H1 (cell line): ENCODE measurements around the gene C3orf18. TPM values are rescaled to one million over a fixed set of nuclear protein-coding genes. Genes with fewer than 3 reads are reported as not detected.

ENCODE experiments used
- EZH2 ChIP-seq: fragments of 200-600 bp; sonication (generic); IDR thresholded peaks from 2 replicates; pipeline ENCODE4 v1.7.1; 2012; ENCODE audit warnings: low read depth, mild to moderate bottlenecking, moderate library complexity, low read length, inconsistent platforms; ENCODE audit not compliant: severe bottlenecking
- MAFK ChIP-seq: IDR thresholded peaks from 2 replicates; pipeline ENCODE4 v1.6.1; 2012; ENCODE audit warnings: low read depth, mild to moderate bottlenecking, improper control_type of control experiment, low read length
- PHF8 ChIP-seq: fragments of 200-600 bp; sonication (generic); conservative IDR thresholded peaks from 2 replicates; pipeline ENCODE4 v1.7.1; 2012; ENCODE audit warnings: low read depth, mild to moderate bottlenecking, inconsistent platforms, low read length, moderate library complexity
- POLR2A ChIP-seq, 2 experiments: IDR thresholded peaks; 1 replicate in 1 of 2; 2 replicates in 1 of 2; pipeline ENCODE4 v1.6.1; 2011; ENCODE audit warnings: low read depth in 2 of 2, low read length in 2 of 2, mild to moderate bottlenecking in 2 of 2; ENCODE audit errors: control extremely low read depth in 1 of 2
- POU5F1 ChIP-seq: IDR thresholded peaks from 2 replicates; pipeline ENCODE4 v1.6.1; 2011; ENCODE audit warnings: low read depth, mild to moderate bottlenecking, low read length, moderate library complexity
- RAD21 ChIP-seq, 2 experiments: IDR thresholded peaks in 1 of 2; conservative IDR thresholded peaks in 1 of 2; 2 replicates each; pipeline ENCODE4 v1.6.1; 2011; ENCODE audit warnings: low read depth in 2 of 2, low read length in 2 of 2, improper control_type of control experiment in 1 of 2, inconsistent platforms in 1 of 2, mild to moderate bottlenecking in 1 of 2, moderate library complexity in 1 of 2
- SAP30 ChIP-seq: fragments of 300-600 bp; sonication (generic); IDR thresholded peaks from 2 replicates; pipeline ENCODE4 v1.7.1; 2012; ENCODE audit warnings: low read length, moderate library complexity, mild to moderate bottlenecking, inconsistent platforms; ENCODE audit not compliant: insufficient read depth, insufficient replicate concordance
- SIX5 ChIP-seq: IDR thresholded peaks from 2 replicates; pipeline ENCODE4 v1.6.1; 2011; ENCODE audit warnings: mild to moderate bottlenecking, low read depth, low read length
- SP4 ChIP-seq: IDR thresholded peaks from 2 replicates; pipeline ENCODE4 v1.6.1; 2012; ENCODE audit warnings: low read length, inconsistent platforms
- ZNF274 ChIP-seq: IDR thresholded peaks from 2 replicates; pipeline ENCODE4 v1.7.0; 2012; ENCODE audit warnings: low read length, borderline replicate concordance; ENCODE audit errors: extremely low read depth
- polyA plus RNA-seq, 7 experiments: library from polyadenylated mRNA; depleted of rRNA in 3 of 7; stranded (reverse) in 5 of 7; unstranded in 2 of 7; fragments of >200 nt in 5 of 7; fragments of 200-250 nt in 2 of 7; gene quantifications; 1 replicate in 5 of 7; 2 replicates in 1 of 7; 4 replicates in 1 of 7; pipeline versions ENCODE4 v1.2.1 to v1.2.3, GENCODE V29; 2011 to 2013; ENCODE audit warnings: missing spikeins in 2 of 7, mixed read lengths in 2 of 7
- total RNA-seq: library from RNA; stranded (reverse); fragmentation: NEBNext Ultra II Directional; extraction: Animal tissue kit (Norgen Biotek cat#: 25700); gene quantifications from 2 replicates; pipeline ENCODE4 v1.2.1, GENCODE V29; 2021
- TF ChIP-seq, protein P1 (sequence below): fragments of 300-600 bp; sonication (generic); IDR thresholded peaks from 2 replicates; pipeline ENCODE4 v1.7.1; 2012; ENCODE audit warnings: low read length, moderate library complexity, mild to moderate bottlenecking, inconsistent platforms; ENCODE audit not compliant: insufficient replicate concordance

C3orf18 gene
- total and polyA plus RNA-seq, 2 of the 8 experiments (the other 6 are each of a cell fraction or from before 2014, with no cell fraction given) = 7.5 to 15.0 TPM

DNA sequence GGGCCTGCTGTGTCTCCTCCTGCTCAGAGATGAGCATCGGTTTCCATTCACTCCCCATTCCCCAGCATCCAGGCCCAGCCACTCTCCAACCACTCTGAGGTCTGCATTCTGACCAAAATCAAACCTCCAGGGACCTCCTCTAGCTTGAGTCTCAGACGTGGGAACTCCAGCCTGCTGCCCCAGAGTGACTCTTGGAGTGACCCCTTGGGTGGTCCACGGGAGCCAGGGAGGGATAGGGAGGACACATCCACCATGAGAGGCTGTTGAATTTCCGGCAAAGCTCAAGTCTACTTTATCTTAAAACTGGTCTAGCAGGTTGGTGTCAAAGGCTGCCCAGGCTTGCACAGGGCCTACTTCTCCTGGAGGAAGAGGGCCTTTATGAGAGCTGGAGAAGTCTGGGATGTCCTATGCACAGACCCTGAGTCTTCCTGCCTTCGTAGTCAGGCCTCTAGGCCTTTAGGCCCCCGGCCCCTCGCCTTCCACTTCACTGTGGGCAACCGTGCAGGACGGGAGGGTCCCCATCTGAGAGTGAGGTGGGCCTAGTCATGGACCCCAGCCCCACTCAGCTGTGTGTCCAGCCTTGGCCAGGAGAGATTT, 35.1 kb upstream of the C3orf18 start (continued):
- TF ChIP-seq, protein P1, sequence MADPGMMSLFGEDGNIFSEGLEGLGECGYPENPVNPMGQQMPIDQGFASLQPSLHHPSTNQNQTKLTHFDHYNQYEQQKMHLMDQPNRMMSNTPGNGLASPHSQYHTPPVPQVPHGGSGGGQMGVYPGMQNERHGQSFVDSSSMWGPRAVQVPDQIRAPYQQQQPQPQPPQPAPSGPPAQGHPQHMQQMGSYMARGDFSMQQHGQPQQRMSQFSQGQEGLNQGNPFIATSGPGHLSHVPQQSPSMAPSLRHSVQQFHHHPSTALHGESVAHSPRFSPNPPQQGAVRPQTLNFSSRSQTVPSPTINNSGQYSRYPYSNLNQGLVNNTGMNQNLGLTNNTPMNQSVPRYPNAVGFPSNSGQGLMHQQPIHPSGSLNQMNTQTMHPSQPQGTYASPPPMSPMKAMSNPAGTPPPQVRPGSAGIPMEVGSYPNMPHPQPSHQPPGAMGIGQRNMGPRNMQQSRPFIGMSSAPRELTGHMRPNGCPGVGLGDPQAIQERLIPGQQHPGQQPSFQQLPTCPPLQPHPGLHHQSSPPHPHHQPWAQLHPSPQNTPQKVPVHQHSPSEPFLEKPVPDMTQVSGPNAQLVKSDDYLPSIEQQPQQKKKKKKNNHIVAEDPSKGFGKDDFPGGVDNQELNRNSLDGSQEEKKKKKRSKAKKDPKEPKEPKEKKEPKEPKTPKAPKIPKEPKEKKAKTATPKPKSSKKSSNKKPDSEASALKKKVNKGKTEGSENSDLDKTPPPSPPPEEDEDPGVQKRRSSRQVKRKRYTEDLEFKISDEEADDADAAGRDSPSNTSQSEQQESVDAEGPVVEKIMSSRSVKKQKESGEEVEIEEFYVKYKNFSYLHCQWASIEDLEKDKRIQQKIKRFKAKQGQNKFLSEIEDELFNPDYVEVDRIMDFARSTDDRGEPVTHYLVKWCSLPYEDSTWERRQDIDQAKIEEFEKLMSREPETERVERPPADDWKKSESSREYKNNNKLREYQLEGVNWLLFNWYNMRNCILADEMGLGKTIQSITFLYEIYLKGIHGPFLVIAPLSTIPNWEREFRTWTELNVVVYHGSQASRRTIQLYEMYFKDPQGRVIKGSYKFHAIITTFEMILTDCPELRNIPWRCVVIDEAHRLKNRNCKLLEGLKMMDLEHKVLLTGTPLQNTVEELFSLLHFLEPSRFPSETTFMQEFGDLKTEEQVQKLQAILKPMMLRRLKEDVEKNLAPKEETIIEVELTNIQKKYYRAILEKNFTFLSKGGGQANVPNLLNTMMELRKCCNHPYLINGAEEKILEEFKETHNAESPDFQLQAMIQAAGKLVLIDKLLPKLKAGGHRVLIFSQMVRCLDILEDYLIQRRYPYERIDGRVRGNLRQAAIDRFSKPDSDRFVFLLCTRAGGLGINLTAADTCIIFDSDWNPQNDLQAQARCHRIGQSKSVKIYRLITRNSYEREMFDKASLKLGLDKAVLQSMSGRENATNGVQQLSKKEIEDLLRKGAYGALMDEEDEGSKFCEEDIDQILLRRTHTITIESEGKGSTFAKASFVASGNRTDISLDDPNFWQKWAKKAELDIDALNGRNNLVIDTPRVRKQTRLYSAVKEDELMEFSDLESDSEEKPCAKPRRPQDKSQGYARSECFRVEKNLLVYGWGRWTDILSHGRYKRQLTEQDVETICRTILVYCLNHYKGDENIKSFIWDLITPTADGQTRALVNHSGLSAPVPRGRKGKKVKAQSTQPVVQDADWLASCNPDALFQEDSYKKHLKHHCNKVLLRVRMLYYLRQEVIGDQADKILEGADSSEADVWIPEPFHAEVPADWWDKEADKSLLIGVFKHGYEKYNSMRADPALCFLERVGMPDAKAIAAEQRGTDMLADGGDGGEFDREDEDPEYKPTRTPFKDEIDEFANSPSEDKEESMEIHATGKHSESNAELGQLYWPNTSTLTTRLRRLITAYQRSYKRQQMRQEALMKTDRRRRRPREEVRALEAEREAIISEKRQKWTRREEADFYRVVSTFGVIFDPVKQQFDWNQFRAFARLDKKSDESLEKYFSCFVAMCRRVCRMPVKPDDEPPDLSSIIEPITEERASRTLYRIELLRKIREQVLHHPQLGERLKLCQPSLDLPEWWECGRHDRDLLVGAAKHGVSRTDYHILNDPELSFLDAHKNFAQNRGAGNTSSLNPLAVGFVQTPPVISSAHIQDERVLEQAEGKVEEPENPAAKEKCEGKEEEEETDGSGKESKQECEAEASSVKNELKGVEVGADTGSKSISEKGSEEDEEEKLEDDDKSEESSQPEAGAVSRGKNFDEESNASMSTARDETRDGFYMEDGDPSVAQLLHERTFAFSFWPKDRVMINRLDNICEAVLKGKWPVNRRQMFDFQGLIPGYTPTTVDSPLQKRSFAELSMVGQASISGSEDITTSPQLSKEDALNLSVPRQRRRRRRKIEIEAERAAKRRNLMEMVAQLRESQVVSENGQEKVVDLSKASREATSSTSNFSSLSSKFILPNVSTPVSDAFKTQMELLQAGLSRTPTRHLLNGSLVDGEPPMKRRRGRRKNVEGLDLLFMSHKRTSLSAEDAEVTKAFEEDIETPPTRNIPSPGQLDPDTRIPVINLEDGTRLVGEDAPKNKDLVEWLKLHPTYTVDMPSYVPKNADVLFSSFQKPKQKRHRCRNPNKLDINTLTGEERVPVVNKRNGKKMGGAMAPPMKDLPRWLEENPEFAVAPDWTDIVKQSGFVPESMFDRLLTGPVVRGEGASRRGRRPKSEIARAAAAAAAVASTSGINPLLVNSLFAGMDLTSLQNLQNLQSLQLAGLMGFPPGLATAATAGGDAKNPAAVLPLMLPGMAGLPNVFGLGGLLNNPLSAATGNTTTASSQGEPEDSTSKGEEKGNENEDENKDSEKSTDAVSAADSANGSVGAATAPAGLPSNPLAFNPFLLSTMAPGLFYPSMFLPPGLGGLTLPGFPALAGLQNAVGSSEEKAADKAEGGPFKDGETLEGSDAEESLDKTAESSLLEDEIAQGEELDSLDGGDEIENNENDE = no peak
- no peak for TF ChIP-seq SIX5
- TF ChIP-seq PHF8 = no peak
- no peak for TF ChIP-seq MAFK
- no peak for TF ChIP-seq SP4
- TF ChIP-seq RAD21 (IDR thresholded peaks at IDR 0.05 in 1 of 2, conservative IDR thresholded peaks at IDR 0.05 in 1 of 2; ENCODE audit: low read depth in 2 of 2, low read length in 2 of 2) = no peak
- TF ChIP-seq POLR2A (IDR thresholded peaks at IDR 0.05; ENCODE audit: control extremely low read depth in 1 of 2, low read depth in 2 of 2, low read length in 2 of 2) = no peak
- no peak for TF ChIP-seq POU5F1
- TF ChIP-seq EZH2 = no peak
- TF ChIP-seq SAP30 = no peak
- TF ChIP-seq ZNF274 = no peak
